Measurements from ENCODE around the gene ABCA4. TPM values are rescaled to one million over a fixed set of nuclear protein-coding genes. Genes with fewer than 3 reads are reported as not detected.

ABCA4 gene
- total RNA-seq, 1 experiment from 2014 or later: 0.09 TPM

- CTCF ChIA-PET: interaction anchor here (1.1 kb wide), 1 partner anchor 12 kb away, joined by 4 read pairs; no protein-coding TSS in a partner anchor
- H3K27me3 Mint-ChIP-seq (ENCODE audit: low read depth): peaks cover 35% of the 10 kb centered on the region
- H3K27ac Mint-ChIP-seq: no peak overlapping the region
- DNase-seq (ENCODE audit: low spot score) (no peak), ATAC-seq (no peak)
- TF ChIP-seq PRRX2 (CRISPR knock-in tag; IDR thresholded peaks at IDR 0.05) (no peak), ZNF671 (CRISPR knock-in tag; IDR thresholded peaks at IDR 0.05) (no peak), JUN (CRISPR knock-in tag; IDR thresholded peaks at IDR 0.05) (no peak), ZNF263 (CRISPR knock-in tag; IDR thresholded peaks at IDR 0.05; ENCODE audit: low read depth) (no peak), TEAD4 (CRISPR knock-in tag; IDR thresholded peaks at IDR 0.05) (no peak), KAT7 (CRISPR knock-in tag; IDR thresholded peaks at IDR 0.05; ENCODE audit: borderline replicate concordance) (no peak), HMGA2 (CRISPR knock-in tag; IDR thresholded peaks at IDR 0.05) (no peak), GTF2I (CRISPR knock-in tag; conservative IDR thresholded peaks at IDR 0.05) (no peak), NFYB (CRISPR knock-in tag; conservative IDR thresholded peaks at IDR 0.05; ENCODE audit: low read depth) (no peak), ZNF232 (CRISPR knock-in tag; IDR thresholded peaks at IDR 0.05) (no peak), ATF3 (CRISPR knock-in tag; conservative IDR thresholded peaks at IDR 0.05) (no peak)
- TF ChIP-seq, protein P1, sequence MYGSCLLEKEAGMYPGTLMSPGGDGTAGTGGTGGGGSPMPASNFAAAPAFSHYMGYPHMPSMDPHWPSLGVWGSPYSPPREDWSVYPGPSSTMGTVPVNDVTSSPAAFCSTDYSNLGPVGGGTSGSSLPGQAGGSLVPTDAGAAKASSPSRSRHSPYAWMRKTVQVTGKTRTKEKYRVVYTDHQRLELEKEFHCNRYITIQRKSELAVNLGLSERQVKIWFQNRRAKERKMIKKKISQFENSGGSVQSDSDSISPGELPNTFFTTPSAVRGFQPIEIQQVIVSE (CRISPR knock-in tag; IDR thresholded peaks at IDR 0.05; ENCODE audit: borderline replicate concordance): no peak
- TF ChIP-seq, protein P2, sequence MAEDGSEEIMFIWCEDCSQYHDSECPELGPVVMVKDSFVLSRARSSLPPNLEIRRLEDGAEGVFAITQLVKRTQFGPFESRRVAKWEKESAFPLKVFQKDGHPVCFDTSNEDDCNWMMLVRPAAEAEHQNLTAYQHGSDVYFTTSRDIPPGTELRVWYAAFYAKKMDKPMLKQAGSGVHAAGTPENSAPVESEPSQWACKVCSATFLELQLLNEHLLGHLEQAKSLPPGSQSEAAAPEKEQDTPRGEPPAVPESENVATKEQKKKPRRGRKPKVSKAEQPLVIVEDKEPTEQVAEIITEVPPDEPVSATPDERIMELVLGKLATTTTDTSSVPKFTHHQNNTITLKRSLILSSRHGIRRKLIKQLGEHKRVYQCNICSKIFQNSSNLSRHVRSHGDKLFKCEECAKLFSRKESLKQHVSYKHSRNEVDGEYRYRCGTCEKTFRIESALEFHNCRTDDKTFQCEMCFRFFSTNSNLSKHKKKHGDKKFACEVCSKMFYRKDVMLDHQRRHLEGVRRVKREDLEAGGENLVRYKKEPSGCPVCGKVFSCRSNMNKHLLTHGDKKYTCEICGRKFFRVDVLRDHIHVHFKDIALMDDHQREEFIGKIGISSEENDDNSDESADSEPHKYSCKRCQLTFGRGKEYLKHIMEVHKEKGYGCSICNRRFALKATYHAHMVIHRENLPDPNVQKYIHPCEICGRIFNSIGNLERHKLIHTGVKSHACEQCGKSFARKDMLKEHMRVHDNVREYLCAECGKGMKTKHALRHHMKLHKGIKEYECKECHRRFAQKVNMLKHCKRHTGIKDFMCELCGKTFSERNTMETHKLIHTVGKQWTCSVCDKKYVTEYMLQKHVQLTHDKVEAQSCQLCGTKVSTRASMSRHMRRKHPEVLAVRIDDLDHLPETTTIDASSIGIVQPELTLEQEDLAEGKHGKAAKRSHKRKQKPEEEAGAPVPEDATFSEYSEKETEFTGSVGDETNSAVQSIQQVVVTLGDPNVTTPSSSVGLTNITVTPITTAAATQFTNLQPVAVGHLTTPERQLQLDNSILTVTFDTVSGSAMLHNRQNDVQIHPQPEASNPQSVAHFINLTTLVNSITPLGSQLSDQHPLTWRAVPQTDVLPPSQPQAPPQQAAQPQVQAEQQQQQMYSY (CRISPR knock-in tag; IDR thresholded peaks at IDR 0.05): no peak
- H3K4me3 Mint-ChIP-seq: no peak overlapping the region
- no peaks in the 10 kb centered on the region for H3K36me3 Mint-ChIP-seq
- POLR2A ChIA-PET: no interaction called here
- H3K9me3 Mint-ChIP-seq: no peaks in the 10 kb centered on the region
- H3K4me1 Mint-ChIP-seq: peaks cover 45% of the 10 kb centered on the region
These were observed 13.8 kb downstream of the ABCA4 start for GRCh38 chr1:94107141-94107540.

GRCh38 chr1:94106716-94107115 lies 14.2 kb downstream of the ABCA4 start:
- Mint-ChIP-seq H3K27ac (no peak overlapping the region; the same call in 1 of the 2 replicates), H3K9me3 (no peaks in the 10 kb centered on the region), H3K27me3 (ENCODE audit: low read depth) (peaks cover 33% of the 10 kb centered on the region), H3K4me3 (no peak overlapping the region), H3K4me1 (peaks cover 41% of the 10 kb centered on the region), H3K36me3 (no peaks in the 10 kb centered on the region)
- TF ChIP-seq ETV6 (CRISPR knock-in tag; IDR thresholded peaks at IDR 0.05) (no peak), ZNF263 (CRISPR knock-in tag; IDR thresholded peaks at IDR 0.05; ENCODE audit: low read depth) (no peak), NR3C1 (CRISPR knock-in tag; conservative IDR thresholded peaks at IDR 0.05; ENCODE audit: low read depth) (no peak), FOXJ3 (CRISPR knock-in tag; IDR thresholded peaks at IDR 0.05; ENCODE audit: borderline replicate concordance) (no peak), ERG (CRISPR knock-in tag; IDR thresholded peaks at IDR 0.05) (no peak)
- TF ChIP-seq, protein P3, sequence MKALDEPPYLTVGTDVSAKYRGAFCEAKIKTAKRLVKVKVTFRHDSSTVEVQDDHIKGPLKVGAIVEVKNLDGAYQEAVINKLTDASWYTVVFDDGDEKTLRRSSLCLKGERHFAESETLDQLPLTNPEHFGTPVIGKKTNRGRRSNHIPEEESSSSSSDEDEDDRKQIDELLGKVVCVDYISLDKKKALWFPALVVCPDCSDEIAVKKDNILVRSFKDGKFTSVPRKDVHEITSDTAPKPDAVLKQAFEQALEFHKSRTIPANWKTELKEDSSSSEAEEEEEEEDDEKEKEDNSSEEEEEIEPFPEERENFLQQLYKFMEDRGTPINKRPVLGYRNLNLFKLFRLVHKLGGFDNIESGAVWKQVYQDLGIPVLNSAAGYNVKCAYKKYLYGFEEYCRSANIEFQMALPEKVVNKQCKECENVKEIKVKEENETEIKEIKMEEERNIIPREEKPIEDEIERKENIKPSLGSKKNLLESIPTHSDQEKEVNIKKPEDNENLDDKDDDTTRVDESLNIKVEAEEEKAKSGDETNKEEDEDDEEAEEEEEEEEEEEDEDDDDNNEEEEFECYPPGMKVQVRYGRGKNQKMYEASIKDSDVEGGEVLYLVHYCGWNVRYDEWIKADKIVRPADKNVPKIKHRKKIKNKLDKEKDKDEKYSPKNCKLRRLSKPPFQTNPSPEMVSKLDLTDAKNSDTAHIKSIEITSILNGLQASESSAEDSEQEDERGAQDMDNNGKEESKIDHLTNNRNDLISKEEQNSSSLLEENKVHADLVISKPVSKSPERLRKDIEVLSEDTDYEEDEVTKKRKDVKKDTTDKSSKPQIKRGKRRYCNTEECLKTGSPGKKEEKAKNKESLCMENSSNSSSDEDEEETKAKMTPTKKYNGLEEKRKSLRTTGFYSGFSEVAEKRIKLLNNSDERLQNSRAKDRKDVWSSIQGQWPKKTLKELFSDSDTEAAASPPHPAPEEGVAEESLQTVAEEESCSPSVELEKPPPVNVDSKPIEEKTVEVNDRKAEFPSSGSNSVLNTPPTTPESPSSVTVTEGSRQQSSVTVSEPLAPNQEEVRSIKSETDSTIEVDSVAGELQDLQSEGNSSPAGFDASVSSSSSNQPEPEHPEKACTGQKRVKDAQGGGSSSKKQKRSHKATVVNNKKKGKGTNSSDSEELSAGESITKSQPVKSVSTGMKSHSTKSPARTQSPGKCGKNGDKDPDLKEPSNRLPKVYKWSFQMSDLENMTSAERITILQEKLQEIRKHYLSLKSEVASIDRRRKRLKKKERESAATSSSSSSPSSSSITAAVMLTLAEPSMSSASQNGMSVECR (CRISPR knock-in tag; IDR thresholded peaks at IDR 0.05; ENCODE audit: borderline replicate concordance): no peak
- TF ChIP-seq, protein P2 (CRISPR knock-in tag; IDR thresholded peaks at IDR 0.05): no peak
- DNase-seq (ENCODE audit: low spot score) (no peak), ATAC-seq (no peak)
- CTCF ChIA-PET: interaction anchor here (1.1 kb wide), 1 partner anchor 12 kb away, joined by 4 read pairs; no protein-coding TSS in a partner anchor
- POLR2A ChIA-PET: no interaction called here

All from WTC11 (cell line).